Fibroblast of pulmonary artery (primary cell): ENCODE results near the gene TFG.

ENCODE experiments used
- DNase-seq: peaks from one replicate; pipeline ENCODE4 v3.0.0-alpha.2; 2010; ENCODE audit warnings: low read depth
- H3K4me3 ChIP-seq: replicated peaks from 2 replicates; pipeline ENCODE4 v1.5.1; 2011; ENCODE audit warnings: low read depth, mild to moderate bottlenecking, control low read depth, low read length, moderate library complexity
- CTCF ChIP-seq: IDR thresholded peaks from 2 replicates; pipeline ENCODE4 v1.5.1; 2011; ENCODE audit warnings: mild to moderate bottlenecking, control low read depth, low read length, inconsistent platforms; ENCODE audit errors: missing control alignments

The TFG gene

DNA sequence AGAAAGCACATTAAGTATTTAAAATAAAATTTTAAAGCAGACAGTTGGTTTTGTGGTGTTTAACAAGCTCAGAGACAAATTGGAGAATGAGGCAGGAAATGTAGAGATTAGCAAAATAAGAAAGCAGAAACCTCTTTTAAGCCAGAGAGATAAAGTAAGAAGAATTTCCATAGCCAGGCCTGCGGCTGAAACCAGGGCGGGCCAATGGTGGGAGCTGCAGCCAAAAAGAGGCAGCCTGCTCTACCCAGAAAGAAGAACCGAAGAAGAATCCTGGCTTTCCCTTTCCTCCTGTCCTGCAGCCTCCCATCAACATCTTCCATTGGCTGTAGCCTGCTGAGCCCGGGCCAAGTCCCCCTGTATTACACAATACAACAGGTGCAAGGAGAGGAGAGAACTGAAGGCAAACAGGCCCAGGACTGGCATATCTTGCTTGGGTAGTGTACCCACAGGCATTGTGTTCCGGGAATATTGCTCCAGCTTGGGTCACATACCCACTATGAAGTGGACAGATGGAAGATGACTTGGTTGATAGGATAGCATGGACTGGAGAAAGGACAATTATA lies 11.5 kb upstream of the TFG start:
- H3K4me3 ChIP-seq, result no peak overlapping the region
- TF ChIP-seq CTCF, result no peak
- DNase-seq, result no peak

- no peak for TF ChIP-seq CTCF
- DNase-seq, result no peak
- H3K4me3 ChIP-seq, result no peak overlapping the region
Observed at GRCh38 chr3:100698736-100699135, 10.6 kb upstream of the TFG start.

- no peak overlapping the region for H3K4me3 ChIP-seq
- DNase-seq, result no peak
- no peak for TF ChIP-seq CTCF
Observed at GRCh38 chr3:100700708-100701107, 8.6 kb upstream of the TFG start.

DNA sequence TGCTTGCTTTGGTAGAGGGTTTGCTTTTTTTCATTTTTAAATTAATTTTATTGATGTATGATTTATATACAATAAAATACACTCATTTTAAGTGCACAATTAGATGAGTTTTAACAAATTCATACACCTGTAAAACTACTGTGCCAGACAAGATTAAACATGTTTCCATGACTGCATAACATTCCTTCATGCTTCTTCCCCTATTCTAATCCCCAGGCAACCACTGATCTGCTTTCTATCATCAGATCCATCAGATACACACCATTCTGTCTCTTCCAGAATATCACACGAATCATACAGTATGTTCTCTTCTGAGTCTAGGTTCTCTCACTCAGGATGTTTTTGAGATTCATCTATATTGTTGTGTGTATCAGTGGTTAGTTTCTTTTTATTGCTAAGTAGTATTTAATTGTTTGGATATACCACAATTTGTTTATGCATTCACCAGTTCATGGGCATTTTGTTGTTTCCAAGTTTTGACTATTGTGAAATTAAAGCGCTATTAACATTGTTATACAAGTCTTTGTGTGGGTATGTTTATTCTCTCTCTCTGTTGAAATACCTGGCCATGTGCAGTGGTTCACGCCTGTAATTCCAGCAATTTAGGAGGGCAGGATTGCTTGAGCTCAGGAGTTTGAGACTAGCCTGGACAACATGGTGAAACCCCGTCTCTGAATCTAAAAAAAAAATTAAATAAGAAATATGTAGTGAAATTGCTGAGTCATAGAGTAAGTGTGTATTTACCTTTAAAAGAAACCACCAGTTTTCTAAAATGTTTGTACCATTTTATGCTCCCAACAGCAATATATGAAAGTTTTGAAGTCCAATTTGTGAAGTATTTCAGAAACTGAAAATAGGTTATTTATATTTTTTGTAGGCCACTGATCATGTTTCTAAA lies 7.0 kb upstream of the TFG start:
- DNase-seq, result no peak
- H3K4me3 ChIP-seq, result no peak overlapping the region
- no peak for TF ChIP-seq CTCF

DNA sequence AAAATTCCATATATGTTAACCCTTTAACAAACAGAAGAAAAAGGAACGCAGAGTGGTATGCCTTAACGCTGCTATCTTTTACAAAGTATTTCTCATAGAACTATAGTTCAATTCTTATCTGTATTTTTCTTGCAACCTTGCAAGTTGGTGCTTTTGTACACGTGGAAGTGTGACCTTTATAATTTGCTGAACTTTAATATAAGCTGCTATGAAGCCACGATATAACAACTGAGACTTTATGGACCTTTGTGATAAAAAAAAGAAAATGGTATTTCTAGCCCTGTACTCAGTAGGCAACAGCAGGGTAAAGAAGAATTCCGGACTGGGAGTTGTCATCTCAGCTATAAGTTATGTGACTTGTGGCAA lies 6.3 kb upstream of the TFG start:
- H3K4me3 ChIP-seq, result no peak overlapping the region
- no peak for DNase-seq
- TF ChIP-seq CTCF, result no peak

- no peak overlapping the region for H3K4me3 ChIP-seq
- DNase-seq, result no peak
- TF ChIP-seq CTCF, result no peak
Observed at GRCh38 chr3:100703865-100704264, 5.4 kb upstream of the TFG start.
